Activated naive CD8-positive, alpha-beta T cell treated with anti-CD3 and anti-CD28 coated beads, Interleukin-2, amount 50 U/mL, for 16 hours (primary cell): Measurements from ENCODE around the gene XRN2.
"Not testable (repeated sequence)": the region's sequence is repeated elsewhere in the genome, so short reads cannot be mapped to it uniquely, and the experiment has no call there.

ENCODE experiments used
- DNase-seq: peaks from one replicate; pipeline ENCODE4 v3.0.0-alpha.2; 2020; ENCODE audit warnings: low read depth, low spot score

XRN2 gene

DNA sequence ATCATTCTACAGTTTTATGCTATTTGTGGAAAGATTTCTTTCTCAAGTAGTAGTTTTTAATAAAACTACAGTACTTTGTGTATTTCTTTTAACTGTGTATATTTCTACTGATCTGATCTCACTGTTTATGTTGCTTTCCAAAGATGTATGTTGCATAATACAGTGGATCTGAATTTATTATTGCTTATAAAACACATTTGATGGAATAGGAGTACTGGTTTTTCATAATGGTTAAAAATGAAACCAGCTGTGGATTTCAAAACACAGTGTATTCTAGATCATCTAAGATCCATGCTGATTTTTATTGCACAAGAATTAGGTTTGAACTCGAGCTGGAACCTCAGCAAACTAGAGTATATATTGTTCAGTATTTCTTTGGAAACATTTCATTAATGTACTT lies 86.2 kb downstream of the XRN2 start:
- DNase-seq, result no peak

DNA sequence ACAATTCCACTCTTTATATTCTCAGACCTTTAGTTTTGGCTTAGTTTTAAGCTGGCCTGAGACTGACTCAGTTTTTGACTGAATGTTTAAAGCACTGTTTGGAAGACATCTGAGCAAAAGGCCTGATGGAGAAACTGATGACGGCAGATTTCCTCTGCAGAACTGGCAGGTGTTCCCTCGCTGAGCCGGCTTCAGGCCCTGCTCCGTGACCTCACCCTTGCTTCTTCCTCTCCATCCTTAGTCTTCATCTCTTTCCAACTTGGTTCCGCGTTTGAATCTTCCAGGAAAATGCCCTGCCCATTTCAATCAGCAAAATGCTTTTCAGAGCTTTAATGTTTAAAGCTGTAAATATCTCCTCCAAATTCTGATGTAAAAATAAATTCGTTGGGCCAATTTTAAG lies 87.6 kb downstream of the XRN2 start:
- no peak for DNase-seq

DNA sequence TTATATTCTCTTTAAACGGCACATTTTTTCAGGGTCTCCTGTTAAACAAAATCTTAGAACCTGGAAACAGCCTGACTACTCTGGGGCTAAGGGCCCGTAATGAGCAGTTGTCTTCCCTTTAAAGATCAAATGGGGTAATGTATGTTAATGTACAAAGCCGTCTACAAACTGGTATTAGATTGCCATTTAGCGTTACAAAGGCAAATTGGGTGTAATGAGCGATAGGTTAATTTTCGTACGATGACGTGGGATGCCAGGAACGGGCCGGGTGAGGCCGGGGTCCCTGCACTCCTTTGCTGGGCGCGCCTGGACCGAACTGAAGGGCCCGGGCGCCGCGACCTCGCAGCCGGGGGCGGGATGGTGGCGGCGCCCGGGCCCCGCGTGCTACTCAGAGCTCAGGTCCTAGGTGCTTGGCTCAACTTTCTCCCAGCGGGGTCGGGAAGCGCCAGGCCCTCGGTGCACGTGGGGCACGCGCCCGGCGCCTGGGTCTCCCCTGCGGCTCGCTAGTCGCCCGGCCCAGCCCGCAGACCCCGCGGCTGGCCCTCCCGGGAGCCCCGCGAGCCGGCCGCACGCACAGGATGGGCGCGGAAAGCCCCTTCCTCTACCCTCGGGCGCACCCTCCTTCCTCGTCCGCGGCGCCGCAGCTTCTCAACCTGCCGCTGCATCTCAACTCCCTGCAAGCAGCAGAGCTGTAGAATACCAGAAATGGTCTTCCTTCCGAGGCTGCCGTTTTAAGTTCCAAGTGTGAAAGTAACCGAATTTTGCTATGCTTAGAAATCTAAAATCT lies 88.2 kb downstream of the XRN2 start:
- DNase-seq, result no peak

DNA sequence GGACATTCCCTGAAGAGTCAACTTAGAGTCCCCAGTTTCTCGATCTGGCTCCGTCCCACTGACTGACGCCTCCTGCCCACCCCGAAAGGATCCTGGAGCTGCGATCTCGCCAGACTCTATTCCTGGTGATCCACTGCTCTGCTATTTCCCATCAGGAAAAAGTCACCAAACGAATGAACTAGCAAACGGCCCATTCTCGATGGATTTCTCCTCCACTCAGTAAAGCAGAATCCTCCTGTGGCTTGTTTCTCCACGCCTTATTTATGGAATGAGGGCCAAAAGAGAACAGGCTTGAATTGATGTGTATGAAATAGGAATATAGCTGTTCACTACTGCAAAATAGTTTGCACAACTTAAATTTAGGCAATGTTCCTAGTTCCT lies 88.8 kb downstream of the XRN2 start:
- DNase-seq, result no peak

DNA sequence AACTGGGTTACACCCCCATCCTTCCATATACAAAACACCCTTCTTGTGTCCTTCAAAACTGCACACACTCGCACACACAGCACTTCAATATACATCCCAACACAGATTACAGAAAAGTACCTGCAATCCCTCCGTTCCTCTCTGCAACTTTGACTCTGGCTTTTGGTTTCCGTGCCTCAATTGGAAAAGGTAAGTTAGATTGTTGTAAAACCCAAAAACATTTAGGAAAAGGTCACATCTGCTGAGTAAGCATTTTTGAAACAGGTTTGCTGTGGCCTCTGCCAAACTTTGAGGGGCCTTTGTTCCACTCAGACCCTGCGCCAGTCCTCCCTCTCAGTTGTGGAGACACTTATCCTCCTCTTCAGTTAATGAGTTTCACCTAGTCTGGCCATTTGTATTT lies 90.0 kb downstream of the XRN2 start:
- DNase-seq, result no peak

DNA sequence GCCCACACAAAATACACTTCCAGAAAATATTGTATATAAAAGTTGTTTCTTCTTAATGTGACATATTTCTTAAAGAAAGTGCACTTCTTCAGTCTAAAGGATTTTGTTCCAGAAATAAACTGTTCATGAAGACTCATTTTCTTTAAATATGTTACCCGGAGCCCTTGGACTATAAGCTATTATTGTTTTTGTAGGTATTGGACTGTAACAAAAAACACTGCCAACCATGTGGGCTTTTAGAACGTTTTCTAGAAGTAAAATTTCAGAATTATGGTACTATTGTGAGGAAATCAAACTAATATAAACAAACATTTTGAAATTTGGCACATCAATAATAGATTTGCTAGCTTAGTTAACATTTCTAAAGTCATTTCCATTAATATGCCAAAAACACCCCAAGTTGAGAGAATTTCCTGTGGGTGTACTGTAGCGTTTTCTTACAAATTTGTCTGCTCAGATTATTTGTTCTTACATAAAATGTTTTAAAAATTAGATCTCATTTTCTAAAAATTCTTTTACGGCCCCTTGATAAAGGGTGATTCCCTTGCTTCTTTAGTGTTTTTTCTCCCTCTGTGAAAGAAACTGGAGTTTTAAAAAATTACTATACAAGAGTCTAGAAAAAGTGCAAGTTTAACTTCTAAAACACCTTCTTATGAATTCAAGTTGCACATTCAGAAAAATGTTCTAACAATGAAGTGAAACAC lies 90.8 kb downstream of the XRN2 start:
- no peak for DNase-seq

DNA sequence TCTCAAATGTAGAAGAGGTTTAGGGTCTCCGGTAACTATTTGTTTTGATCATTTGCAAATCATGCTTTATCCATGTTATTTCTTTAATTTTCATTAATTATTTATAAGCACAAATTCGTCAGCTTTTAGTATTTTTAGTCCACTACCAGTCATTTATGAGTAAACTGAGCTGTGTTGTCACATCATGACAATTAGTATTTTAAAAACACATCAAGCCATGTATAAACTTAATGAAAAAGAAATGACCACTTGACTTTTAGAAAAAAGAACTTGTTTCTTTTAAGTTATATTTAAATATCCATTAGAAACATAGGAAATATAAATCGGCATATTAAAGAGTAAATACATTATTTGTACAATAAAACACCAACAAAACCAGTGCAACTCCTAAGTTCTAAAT lies 91.4 kb downstream of the XRN2 start:
- no peak for DNase-seq

DNA sequence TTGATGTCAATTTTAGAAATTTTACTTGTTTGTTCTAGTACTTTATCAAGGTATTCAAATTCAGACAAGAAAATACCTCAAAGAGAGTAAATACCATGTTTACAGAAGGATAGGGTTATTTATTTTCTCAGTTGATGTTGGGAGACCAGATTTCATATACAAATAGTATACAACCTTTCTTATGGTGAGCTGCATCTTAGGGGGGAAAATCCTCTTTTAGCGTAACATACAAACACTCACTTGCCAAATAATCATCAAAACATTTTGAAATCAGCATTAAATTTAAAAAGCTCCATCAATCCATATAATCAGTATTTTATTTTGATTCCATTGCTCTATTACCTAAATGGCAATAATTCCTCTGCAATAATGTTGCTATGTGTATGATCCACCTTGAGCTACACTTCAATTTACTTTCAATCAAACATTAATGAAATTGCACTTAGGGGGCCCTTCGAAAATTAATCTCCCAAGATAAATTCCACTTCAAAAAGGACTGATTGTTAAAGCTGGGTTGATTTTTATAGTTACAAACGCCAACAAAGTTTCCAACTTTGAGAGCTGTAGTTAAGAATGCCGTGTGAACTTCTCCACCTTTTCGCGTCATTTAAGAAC lies 92.0 kb downstream of the XRN2 start:
- DNase-seq, result no peak

DNA sequence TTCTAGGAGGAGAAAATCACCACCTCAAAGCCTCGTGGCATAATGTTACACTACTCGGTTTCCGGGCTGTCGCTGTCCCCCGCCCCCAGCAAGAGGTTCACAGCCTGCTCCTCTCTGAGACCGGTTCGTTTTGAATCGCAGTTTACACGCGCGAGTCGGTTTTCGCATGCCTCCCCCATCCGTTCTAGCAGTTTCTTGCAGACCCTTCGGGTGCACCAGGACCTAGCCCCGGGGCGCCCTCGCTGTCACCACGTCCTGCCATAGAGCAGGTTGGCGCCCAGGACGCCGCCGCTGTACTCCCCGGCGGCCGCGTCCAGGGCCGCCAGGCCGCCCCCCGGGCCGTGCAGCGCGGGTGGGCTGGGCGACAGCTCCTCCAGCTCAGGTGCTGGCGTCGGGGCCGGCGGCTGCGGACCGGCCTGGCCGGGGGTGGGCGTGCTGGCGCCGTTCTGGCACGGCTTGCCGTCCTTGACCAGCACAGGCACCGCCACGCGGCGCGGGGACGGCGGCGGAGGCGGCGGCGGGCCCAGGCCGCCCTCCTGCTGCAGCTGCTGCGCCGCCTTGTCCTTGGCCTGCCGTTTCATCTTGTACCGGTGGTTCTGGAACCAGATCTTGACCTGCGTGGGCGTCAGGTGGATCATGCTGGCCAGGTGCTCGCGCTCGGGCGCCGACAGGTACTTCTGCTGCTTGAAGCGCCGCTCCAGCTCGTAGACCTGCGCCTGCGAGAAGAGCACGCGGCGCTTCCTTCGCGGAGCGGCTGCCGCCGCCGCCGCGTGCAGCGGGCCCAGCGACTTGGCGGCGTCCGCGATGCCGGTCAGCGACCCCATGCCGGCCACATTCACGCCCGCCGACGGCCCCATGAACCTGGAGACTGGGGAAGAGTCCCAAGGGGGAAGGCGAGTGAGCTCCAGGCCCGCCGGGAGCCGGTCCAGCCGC lies 92.8 kb downstream of the XRN2 start:
- DNase-seq, result no peak

DNA sequence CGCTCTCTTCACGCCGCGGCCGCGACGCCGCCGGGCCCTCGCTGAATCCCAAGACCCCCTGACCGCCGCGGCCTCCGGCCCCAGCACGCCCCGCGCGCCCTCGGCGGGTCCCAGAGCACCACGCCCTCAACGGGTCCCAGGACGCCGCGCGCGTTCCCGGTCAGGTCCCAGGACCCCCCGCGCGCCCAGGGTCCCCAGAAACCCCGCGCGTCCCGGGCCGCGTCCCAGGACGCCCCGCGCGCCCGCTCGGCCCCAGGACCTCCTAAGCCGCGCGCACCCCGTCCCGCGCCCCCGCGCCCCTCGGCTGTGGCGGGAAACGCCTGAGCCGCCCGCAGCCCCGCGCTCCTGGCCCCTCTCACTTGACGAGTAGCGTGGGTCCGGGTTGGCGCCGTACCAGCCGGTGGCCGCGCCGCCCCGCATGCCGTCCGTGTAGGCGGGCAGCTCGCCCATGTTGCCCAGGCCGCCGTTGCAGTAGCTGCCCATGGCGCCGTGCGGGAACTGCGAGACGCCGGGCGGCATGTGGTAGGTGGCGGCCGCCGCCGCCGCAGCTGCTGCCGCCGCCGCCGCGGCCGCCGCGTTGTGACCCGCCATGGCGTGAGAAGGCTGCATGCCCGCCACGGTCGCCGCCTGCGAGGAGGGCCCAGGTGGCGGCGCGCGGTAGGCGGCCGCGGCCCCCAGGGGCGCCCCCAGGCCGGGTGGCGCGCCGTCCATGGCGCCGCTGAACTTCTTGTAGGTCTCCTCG lies 93.6 kb downstream of the XRN2 start:
- no peak for DNase-seq

DNA sequence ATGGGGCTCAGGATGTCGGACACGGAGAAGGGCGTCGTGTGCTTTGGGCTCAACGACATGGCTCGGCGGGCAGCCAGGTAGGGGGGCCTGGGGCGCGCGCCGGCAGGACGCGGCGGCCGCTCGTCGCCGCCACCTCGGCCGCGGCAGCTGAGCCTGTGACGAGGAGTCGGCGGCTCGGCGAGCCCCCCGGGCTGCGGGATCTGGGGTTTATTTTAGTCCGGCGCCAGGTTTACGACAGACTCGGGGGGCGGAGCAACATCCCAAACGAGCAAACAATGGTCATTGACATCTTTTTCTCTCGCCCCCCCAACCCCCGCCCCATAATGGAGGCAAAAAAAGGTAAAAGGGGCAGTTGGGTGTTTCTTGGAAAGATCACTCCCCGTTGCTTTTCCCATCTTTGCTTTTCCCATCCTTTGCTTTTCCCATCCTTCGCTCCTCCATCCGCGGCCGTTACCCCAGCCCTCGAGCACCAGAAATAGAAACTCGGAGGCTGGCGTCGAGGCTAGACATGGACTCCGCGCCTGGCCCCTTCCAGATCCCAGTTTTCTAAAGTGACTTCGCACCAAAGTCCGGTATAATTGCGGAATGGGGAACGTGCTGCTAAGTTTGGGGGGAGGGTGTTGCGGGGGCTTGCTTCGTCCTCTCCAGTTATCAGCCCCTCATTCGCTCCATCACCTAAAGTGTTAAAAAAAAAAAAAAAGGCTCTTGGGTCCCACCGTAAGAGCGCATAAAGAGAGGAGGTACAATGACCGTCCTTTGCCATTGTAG lies 94.4 kb downstream of the XRN2 start, which contains the start of gene NKX2-4:
Gene NKX2-4 (minus strand): TSS at position 186 of the 768 bp plus-strand sequence. CDS start 127 bp downstream, at position 59.
- no peak for DNase-seq

DNA sequence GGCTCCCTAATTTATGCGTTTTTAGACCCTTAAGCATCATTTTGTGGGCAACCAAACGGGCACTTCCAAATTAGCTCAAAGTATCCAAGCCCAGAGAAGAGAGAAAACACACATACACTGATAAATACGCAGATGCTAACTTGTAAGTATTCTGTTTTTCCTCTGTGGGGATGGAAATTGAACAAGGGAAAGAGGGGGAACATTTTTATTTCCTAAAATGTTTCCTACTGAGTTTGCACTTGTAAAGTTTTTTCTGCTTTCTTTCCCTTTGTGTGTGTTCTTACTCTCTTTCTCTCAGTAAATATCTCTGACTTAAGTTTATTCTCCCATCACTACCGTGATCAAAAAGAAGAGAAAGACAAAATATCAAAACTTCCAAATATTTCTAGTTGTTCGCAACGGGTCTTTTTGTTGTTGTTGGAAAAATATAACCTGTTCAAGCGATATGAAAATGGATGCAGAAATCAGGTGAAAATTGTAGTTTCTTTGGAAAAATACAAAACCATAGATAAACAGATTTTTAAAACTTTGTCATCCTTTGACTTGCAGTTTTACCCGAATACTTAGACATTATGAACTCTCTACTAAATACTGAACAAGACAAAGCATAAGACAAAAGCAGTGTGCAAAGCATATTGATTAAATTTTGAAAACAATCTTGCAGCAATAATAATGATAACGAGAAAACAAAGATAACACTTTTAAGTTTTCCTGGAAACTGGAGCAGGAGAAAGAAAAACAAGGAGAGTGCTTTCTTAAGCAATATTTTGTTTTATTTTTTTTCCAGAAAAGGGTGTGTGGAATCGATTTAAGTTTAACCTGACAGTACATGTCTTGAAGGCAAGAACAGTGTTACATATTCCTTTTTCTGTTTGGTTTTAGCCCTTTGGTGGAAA lies 95.2 kb downstream of the XRN2 start:
- no peak for DNase-seq

DNA sequence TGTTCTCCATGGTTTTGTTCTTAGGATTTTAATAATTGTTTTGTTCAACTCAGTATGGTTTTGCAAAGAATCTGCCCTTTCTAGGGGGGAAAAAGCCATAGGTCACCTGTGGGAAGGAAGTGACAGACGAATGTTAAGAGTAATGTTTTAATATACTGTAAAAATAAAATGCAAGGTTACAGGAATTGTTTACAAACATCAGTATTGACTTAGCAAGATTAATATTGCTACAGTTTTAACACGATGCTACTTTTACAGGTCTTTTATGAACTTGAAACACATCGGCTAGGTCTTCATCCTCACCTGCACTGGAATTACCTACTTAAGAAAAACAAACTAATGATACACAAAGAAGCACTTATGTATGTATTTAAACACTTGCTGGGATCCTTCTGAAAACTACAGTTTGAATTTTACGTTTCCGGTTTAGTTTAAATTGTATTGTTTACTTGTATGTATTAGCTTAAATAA lies 95.9 kb downstream of the XRN2 start:
- DNase-seq, result no peak

DNA sequence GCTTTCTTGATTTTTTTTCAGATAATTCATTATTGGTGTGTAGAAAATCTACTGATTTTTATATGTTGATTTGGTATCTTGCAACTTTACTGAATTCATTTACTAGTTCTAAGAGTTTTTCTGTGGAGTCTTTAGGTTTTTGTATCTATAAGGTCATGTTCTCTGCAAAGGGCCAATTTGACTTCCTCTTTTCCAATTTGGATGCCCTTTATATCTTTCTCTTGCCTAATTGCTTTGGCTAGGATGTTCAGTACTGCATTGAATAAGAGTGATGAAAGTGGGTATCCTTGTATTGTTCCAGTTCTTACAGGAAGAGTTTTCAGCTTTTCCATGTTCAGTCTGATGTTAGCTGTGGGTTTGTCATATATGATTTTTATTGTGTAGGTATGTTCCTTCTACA lies 108.6 kb downstream of the XRN2 start:
- DNase-seq, result no peak

DNA sequence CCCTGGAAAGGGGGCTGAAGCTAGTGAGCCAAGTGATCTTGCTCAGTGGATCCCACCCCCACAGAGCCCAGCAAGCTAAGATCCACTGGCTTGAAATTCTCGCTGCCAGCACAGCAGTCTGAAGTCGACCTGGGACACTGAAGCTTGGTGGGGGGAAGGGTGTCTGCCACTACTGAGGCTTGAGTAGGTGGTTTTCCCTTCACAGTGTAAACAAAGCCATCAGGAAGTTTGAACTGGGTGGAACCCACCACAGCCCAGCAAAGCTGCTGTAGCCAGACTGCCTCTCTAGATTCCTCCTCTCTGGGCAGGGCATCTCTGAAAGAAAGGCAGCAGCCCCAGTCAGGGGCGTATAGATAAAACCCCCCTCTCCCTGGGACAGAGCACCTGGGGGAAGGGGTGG lies 110.9 kb downstream of the XRN2 start:
- DNase-seq, result not testable (repeated sequence)

DNA sequence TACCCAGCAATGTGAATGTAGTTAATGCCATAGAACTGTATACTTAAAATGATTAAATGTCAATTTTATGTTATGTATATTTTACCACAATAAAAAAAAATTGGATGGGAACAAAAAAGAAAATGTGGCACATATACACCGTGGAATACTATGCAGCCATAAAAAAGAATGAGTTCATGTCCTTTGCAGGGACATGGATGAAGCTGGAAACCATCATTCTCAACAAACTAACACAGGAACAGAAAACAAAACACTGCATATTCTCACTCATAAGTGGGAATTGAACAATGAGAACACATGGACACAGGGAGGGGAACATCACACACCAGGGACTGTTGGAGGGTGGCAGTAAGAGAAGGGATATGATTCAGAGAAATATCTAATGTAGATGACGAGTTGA lies 116.0 kb downstream of the XRN2 start:
- DNase-seq, result not testable (repeated sequence)

DNA sequence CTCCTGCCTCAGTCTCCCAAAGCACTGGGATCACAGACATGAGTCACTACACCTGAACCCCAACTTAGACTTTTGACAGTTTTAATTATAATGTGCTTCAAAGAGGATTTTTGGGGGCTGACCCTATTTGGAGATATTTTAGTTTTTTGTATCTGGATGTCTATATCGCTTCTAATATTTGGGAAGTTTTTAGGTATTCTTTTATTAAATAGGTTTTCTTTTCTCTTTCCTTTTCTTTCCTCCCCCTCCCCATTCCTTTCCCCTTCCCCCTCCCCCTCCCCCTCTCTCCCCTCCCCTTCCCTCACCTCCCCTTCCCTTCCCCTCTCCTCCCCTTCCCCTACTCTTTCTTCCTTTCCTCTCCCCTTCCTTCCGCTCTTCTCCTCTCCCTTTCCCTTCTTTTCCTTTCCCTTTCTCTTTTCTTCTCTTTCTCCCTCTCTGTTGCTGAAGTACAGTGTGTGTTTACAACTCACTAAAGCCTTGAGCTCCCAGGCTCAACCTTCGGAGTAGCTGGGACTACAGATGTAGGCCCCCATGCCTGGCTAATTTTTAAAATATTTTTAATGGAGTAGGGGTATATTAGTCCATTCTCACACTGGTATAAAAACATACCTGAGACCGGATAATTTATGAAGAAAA lies 118.6 kb downstream of the XRN2 start:
- DNase-seq, result no peak

DNA sequence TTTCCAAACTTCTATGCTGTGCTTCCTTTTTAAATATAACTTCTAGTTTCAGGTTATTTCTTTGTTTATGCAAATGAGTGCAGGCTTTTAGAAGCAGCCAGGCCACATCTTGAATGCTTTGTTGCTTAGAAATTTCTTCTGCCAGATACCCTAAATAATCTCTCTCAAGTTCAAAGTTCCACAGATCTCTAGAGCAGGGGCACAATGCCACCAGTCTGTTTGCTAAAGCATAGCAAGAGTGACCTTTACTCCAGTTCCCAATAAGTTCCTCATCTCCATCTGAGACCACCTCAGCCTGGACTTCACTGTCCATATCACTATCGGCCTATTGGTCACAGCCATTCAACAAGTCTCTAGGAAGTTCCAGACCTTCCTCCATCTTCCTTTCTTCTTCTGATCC lies 120.6 kb downstream of the XRN2 start:
- not testable (repeated sequence) for DNase-seq

DNA sequence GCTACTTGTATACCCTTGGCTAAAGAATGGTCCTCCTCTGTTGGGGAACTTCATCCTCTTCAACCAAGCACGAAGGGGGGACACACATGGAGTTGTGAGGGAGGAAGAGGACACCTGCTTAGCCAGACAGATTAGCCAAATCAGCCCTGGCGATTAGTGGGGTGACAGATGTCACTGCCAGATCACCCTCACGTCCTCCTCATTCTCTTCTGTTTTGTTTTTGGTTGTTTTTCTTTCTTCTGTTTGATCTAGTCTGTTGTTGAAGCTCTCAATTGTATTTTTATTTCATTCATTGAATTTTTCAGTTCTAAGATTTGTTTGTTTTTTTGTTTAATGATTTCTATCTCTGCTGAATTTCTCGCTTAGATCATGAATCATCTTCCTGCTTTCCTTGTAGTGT lies 121.7 kb downstream of the XRN2 start:
- DNase-seq, result no peak
